BJ (cell line): ENCODE results near the gene WTAP. TPM values are rescaled to one million over a fixed set of nuclear protein-coding genes. Genes with fewer than 3 reads are reported as not detected.
"Not testable (repeated sequence)": the region's sequence is repeated elsewhere in the genome, so short reads cannot be mapped to it uniquely, and the experiment has no call there.

ENCODE experiments used
- CTCF ChIA-PET: fragments of 350-600 bp; formaldehyde crosslinking; extraction: SDS; loops from one replicate; lab custom pipeline; 2021; ENCODE audit warnings: antibody characterized with exemption, inconsistent platforms; lab: Yijun Ruan, JAX
- POLR2A ChIA-PET: fragments of 300-600 bp; sonication (Branson Sonifier 250); formaldehyde crosslinking; extraction: SDS; loops from one replicate; lab custom pipeline; 2021; ENCODE audit warnings: antibody characterized with exemption; lab: Charles Lee
- DNase-seq: peaks from one replicate; pipeline ENCODE4 v3.0.0-alpha.2; 2011; ENCODE audit warnings: low read depth
- H3K27me3 ChIP-seq: 2 replicates; pipeline ENCODE4 v1.6.0; 2011; ENCODE audit warnings: low read length; ENCODE audit not compliant: control insufficient read depth, insufficient read depth
- H3K36me3 ChIP-seq: 2 replicates; pipeline ENCODE4 v1.5.1; 2011; ENCODE audit warnings: low read length; ENCODE audit not compliant: control insufficient read depth, insufficient read depth
- H3K4me3 ChIP-seq: 2 replicates; pipeline ENCODE4 v1.5.1; 2011; ENCODE audit warnings: low read depth, mild to moderate bottlenecking, control low read depth, low read length
- CTCF ChIP-seq: IDR thresholded peaks from 2 replicates; pipeline ENCODE4 v1.5.1; 2011; ENCODE audit warnings: low read depth, mild to moderate bottlenecking, control low read depth, inconsistent platforms, low read length, moderate library complexity; ENCODE audit not compliant: insufficient read depth
- polyA plus RNA-seq: library from polyadenylated mRNA; depleted of rRNA; stranded (reverse); fragments of >200 nt; gene quantifications from 2 replicates; pipeline ENCODE4 v1.2.3, GENCODE V29; 2011

WTAP gene
- polyA plus RNA-seq, 1 experiment: 10.0 TPM

GRCh38 chr6:159729598-159730331 is 2.5 kb downstream of the WTAP start:
- Histone ChIP-seq H3K27me3 (no peaks in the 10 kb centered on the region), H3K36me3 (no peaks in the 10 kb centered on the region), H3K4me3 (peak overlapping the region; percentile 92)
- ChIA-PET CTCF (interaction anchor here (0.6 kb wide), 1 partner anchor 345 kb away, joined by 4 read pairs; no protein-coding TSS in a partner anchor), POLR2A (no interaction called here)
- no peak for TF ChIP-seq CTCF
- DNase-seq: no peak

GRCh38 chr6:159730332-159730676 is 3.0 kb downstream of the WTAP start:
- DNase-seq: no peak
- ChIA-PET CTCF (interaction anchor here (0.6 kb wide), 1 partner anchor 344 kb away, joined by 4 read pairs; no protein-coding TSS in a partner anchor), POLR2A (no interaction called here)
- H3K36me3 ChIP-seq: no peaks in the 10 kb centered on the region
- no peak overlapping the region; the same call in 1 of the 2 replicates for H3K4me3 ChIP-seq
- no peak for TF ChIP-seq CTCF
- H3K27me3 ChIP-seq: no peaks in the 10 kb centered on the region

- H3K4me3 ChIP-seq, DNase-seq, H3K36me3 ChIP-seq, POLR2A ChIA-PET, H3K27me3 ChIP-seq: not testable (repeated sequence)
- CTCF ChIA-PET: interaction anchor here (1.0 to 1.6 kb wide), 2 partner anchors 12 to 24 kb away, joined by 3 to 6 read pairs; no protein-coding TSS in a partner anchor
These were observed 5.2 kb downstream of the WTAP start for GRCh38 chr6:159732550-159732949.

DNA sequence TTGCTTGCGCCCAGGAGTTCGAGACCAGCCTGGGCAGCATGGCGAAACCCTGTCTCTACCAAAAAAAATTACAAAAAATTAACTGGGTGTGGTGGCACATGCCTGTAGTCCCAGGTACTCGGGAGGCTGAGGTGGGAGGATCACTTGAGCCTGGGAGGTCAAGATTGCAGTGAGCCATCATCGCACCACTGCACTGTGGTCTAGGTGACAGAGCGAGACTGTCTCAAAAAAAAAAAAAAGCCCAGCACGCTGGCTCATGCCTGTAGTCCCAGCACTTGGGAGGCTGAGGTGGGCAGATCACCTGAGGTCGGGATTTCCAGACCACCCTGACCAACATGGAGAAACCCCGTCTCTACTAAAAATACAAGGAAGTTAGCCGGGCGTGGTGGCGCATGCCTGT is 6.1 kb downstream of the WTAP start:
- DNase-seq, H3K36me3 ChIP-seq, POLR2A ChIA-PET, H3K4me3 ChIP-seq, CTCF ChIA-PET, H3K27me3 ChIP-seq: not testable (repeated sequence)

GRCh38 chr6:159736908-159737307 is 9.6 kb downstream of the WTAP start:
- no peak for DNase-seq
- TF ChIP-seq CTCF: no peak
- Histone ChIP-seq H3K36me3 (no peaks in the 10 kb centered on the region; the same call in 1 of the 2 replicates), H3K4me3 (no peak overlapping the region), H3K27me3 (no peaks in the 10 kb centered on the region)
- ChIA-PET CTCF (no interaction called here), POLR2A (no interaction called here)

GRCh38 chr6:159739341-159739740 is 12.0 kb downstream of the WTAP start:
- no peak for DNase-seq
- ChIA-PET POLR2A (no interaction called here), CTCF (no interaction called here)
- Histone ChIP-seq H3K27me3 (no peaks in the 10 kb centered on the region), H3K4me3 (no peak overlapping the region), H3K36me3 (no peaks in the 10 kb centered on the region; the same call in 1 of the 2 replicates)
- no peak for TF ChIP-seq CTCF
